Measurements from ENCODE around the gene PNPLA7. TPM values are rescaled to one million over a fixed set of nuclear protein-coding genes. Genes with fewer than 3 reads are reported as not detected.

The PNPLA7 gene
- total and polyA plus RNA-seq, 2 of the 13 experiments (the other 11 are each of a cell fraction or from before 2014, with no cell fraction given) = 0.42 to 1.5 TPM

- TF ChIP-seq ZNF747 (CRISPR knock-in tag; IDR thresholded peaks at IDR 0.05; ENCODE audit: borderline replicate concordance) (no peak), BRF2 (CRISPR knock-in tag; IDR thresholded peaks at IDR 0.05) (no peak), ZNF24 (IDR thresholded peaks at IDR 0.05) (no peak), TRAFD1 (CRISPR knock-in tag; IDR thresholded peaks at IDR 0.05; ENCODE audit: borderline replicate concordance) (no peak), ZNF224 (CRISPR knock-in tag; IDR thresholded peaks at IDR 0.05) (no peak), ZBTB14 (CRISPR knock-in tag; IDR thresholded peaks at IDR 0.05) (no peak), SNRNP70 (IDR thresholded peaks at IDR 0.05; ENCODE audit: low read depth, low read length) (no peak), ZNF142 (CRISPR knock-in tag; IDR thresholded peaks at IDR 0.05) (no peak), ZNF318 (CRISPR knock-in tag; IDR thresholded peaks at IDR 0.05) (no peak)
Observed at GRCh38 chr9:137435980-137436760, 114.0 kb downstream of the PNPLA7 start (continued).

Measured in HepG2 (cell line).